Adrenal gland (tissue), 5 donors: ENCODE results near the gene PLK5.

ENCODE experiments used
- POLR2A ChIP-seq, 2 donors: fragments of 450-650 bp; IDR thresholded peaks; one replicate each; pipeline ENCODE4 v1.6.1; 2017; ENCODE audit warnings: antibody characterized with exemption in 2 of 2, mild to moderate bottlenecking in 2 of 2, moderate library complexity in 1 of 2
- TF ChIP-seq, protein P1 (sequence below), 6 experiments: fragments of 450-650 bp in 4 of 6; fragments of 200-600 bp in 2 of 6; sonication (generic) in 1 of 6; IDR thresholded peaks; 1 replicate in 5 of 6; 2 replicates in 1 of 6; pipeline versions ENCODE4 v1.5.1 to v1.8.0; 2016 to 2021; ENCODE audit warnings: antibody characterized with exemption in 6 of 6, mild to moderate bottlenecking in 2 of 6, moderate library complexity in 1 of 6
- donor health status: DM: no; HTN: no; CAD: no.

DNA sequence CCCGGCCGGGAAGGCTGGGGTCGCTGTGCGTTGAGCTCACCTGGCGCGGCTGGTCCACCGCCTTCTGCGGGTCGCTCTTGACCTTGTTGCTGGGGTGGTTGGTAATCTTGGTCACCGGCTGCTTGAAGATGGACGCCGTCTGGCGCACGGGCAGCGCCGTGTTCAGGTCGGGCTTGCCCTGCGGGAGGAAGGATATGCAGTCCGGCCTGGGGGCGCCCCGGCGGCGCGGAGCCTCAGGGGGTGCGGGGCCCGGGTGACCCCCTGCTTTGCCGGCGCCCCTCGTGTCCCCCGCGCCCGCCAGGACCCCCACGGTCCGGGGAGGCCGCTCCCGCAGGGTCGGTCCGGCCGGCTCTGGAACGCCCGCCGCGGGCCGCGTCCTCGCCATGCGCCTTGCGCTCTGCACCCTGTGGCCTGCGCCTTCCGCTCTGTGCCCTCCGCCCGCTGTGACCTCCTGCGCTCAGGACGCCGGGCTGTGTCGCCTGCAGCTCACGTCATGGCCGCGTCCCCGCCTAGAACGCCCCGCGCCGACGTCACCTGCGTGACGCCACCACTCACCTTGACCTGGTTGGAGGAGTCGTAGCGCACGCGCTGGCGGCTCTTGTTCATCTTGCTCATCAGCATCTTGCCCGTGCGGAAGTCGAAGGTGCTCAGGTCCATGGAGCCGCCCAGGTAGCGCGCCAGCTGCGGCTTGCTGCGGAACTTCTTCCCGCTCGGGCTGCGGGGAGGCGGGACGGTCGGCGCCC, 60.8 kb downstream of the PLK5 start:
- TF ChIP-seq, protein P1, sequence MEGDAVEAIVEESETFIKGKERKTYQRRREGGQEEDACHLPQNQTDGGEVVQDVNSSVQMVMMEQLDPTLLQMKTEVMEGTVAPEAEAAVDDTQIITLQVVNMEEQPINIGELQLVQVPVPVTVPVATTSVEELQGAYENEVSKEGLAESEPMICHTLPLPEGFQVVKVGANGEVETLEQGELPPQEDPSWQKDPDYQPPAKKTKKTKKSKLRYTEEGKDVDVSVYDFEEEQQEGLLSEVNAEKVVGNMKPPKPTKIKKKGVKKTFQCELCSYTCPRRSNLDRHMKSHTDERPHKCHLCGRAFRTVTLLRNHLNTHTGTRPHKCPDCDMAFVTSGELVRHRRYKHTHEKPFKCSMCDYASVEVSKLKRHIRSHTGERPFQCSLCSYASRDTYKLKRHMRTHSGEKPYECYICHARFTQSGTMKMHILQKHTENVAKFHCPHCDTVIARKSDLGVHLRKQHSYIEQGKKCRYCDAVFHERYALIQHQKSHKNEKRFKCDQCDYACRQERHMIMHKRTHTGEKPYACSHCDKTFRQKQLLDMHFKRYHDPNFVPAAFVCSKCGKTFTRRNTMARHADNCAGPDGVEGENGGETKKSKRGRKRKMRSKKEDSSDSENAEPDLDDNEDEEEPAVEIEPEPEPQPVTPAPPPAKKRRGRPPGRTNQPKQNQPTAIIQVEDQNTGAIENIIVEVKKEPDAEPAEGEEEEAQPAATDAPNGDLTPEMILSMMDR (IDR thresholded peaks at IDR 0.05) = no peak
- TF ChIP-seq POLR2A (IDR thresholded peaks at IDR 0.05) = no peak
